IPS DF 6.9 (cell line): ENCODE results near the gene CRLF2.
"Not testable (repeated sequence)": the region's sequence is repeated elsewhere in the genome, so short reads cannot be mapped to it uniquely, and the experiment has no call there.

ENCODE experiments used
- DNase-seq: peaks from one replicate; pipeline ENCODE4 v3.0.0-alpha.2; 2013; ENCODE audit warnings: low read depth, low spot score
- H3K27ac ChIP-seq: one replicate; pipeline ENCODE4 v1.5.1; 2013; ENCODE audit warnings: low read length, control low read depth
- H3K27me3 ChIP-seq: 2 replicates; pipeline ENCODE4 v1.6.1; 2013; ENCODE audit warnings: mild to moderate bottlenecking, low read length; ENCODE audit not compliant: control insufficient read depth, insufficient read depth
- H3K36me3 ChIP-seq: 2 replicates; pipeline ENCODE4 v1.6.1; 2013; ENCODE audit warnings: low read length; ENCODE audit not compliant: control insufficient read depth, insufficient read depth
- H3K4me1 ChIP-seq: 2 replicates; pipeline ENCODE4 v1.6.1; 2013; ENCODE audit warnings: low read length; ENCODE audit not compliant: control insufficient read depth, insufficient read depth
- H3K4me3 ChIP-seq: 2 replicates; pipeline ENCODE4 v1.5.1; 2013; ENCODE audit warnings: mild to moderate bottlenecking, low read length
- H3K9me3 ChIP-seq: 2 replicates; pipeline ENCODE4 v1.6.1; 2013; ENCODE audit warnings: low read length, inconsistent platforms; ENCODE audit not compliant: control insufficient read depth, insufficient read depth
- WGBS: extraction: QIAGEN DNeasy Blood & Tissue Kit; methylation state at CpG from one replicate; pipeline ENCODE4 v1.1.7; 2013; ENCODE audit warnings: mixed read lengths, missing lambda C conversion rate; ENCODE audit not compliant: insufficient read length, insufficient coverage; 5-methylcytosine and 5-hydroxymethylcytosine counted together

Gene CRLF2

GRCh38 chrX:1240551-1240950, 28.1 kb upstream of the CRLF2 start:
- H3K27ac ChIP-seq, DNase-seq, H3K4me1 ChIP-seq, H3K9me3 ChIP-seq, H3K4me3 ChIP-seq, H3K27me3 ChIP-seq, H3K36me3 ChIP-seq: not testable (repeated sequence)
- no CpG with 5 or more reads among the region's 10 CpGs for WGBS

GRCh38 chrX:1239681-1240142, 27.3 kb upstream of the CRLF2 start:
- Histone ChIP-seq H3K9me3 (no peaks in the 10 kb centered on the region), H3K27me3 (no peaks in the 10 kb centered on the region), H3K4me1 (peaks cover 2% of the 10 kb centered on the region; the same call in 1 of the 2 replicates), H3K27ac (no peak overlapping the region), H3K36me3 (no peaks in the 10 kb centered on the region), H3K4me3 (no peak overlapping the region)
- no CpG with 5 or more reads among the region's 23 CpGs for WGBS
- DNase-seq, result no peak

- no peak overlapping the region for H3K4me3 ChIP-seq
- H3K27ac ChIP-seq, result no peak overlapping the region
- H3K4me1 ChIP-seq, result no peaks in the 10 kb centered on the region
- no peaks in the 10 kb centered on the region for H3K27me3 ChIP-seq
- H3K36me3 ChIP-seq, result no peaks in the 10 kb centered on the region
- DNase-seq, result no peak
- no CpG with 5 or more reads among the region's 15 CpGs for WGBS
- no peaks in the 10 kb centered on the region for H3K9me3 ChIP-seq
Observed at GRCh38 chrX:1231850-1232465, 19.5 kb upstream of the CRLF2 start.

- H3K9me3 ChIP-seq, H3K4me1 ChIP-seq, H3K4me3 ChIP-seq, H3K27ac ChIP-seq, H3K36me3 ChIP-seq, DNase-seq, H3K27me3 ChIP-seq: not testable (repeated sequence)
- WGBS, result no CpG with 5 or more reads among the region's 8 CpGs
Observed at GRCh38 chrX:1228101-1228500, 15.7 kb upstream of the CRLF2 start.

- DNase-seq, result no peak
- no peak overlapping the region for H3K27ac ChIP-seq
- H3K9me3 ChIP-seq, result no peaks in the 10 kb centered on the region
- H3K4me3 ChIP-seq, result no peak overlapping the region
- H3K36me3 ChIP-seq, result no peaks in the 10 kb centered on the region
- no peaks in the 10 kb centered on the region for H3K27me3 ChIP-seq
- H3K4me1 ChIP-seq, result no peaks in the 10 kb centered on the region
Observed at GRCh38 chrX:1226249-1226648, 13.8 kb upstream of the CRLF2 start.

GRCh38 chrX:1224954-1225353, 12.5 kb upstream of the CRLF2 start:
- Histone ChIP-seq H3K9me3 (no peaks in the 10 kb centered on the region), H3K4me3 (no peak overlapping the region), H3K36me3 (no peaks in the 10 kb centered on the region), H3K27ac (no peak overlapping the region), H3K27me3 (no peaks in the 10 kb centered on the region), H3K4me1 (no peaks in the 10 kb centered on the region)
- DNase-seq, result no peak
- no CpG with 5 or more reads among the region's 8 CpGs for WGBS

- Histone ChIP-seq H3K36me3 (no peaks in the 10 kb centered on the region), H3K27me3 (no peaks in the 10 kb centered on the region), H3K4me3 (no peak overlapping the region), H3K9me3 (no peaks in the 10 kb centered on the region), H3K27ac (no peak overlapping the region), H3K4me1 (no peaks in the 10 kb centered on the region)
- no peak for DNase-seq
Observed at GRCh38 chrX:1223242-1223600, 10.8 kb upstream of the CRLF2 start.

GRCh38 chrX:1222531-1223241, 10.2 kb upstream of the CRLF2 start:
- no peak for DNase-seq
- Histone ChIP-seq H3K9me3 (no peaks in the 10 kb centered on the region), H3K36me3 (no peaks in the 10 kb centered on the region), H3K27me3 (no peaks in the 10 kb centered on the region), H3K27ac (no peak overlapping the region), H3K4me1 (no peaks in the 10 kb centered on the region), H3K4me3 (no peak overlapping the region)
- no CpG with 5 or more reads among the region's 17 CpGs for WGBS

GRCh38 chrX:1221296-1221845, 8.9 kb upstream of the CRLF2 start:
- H3K4me3 ChIP-seq, result no peak overlapping the region
- DNase-seq, result no peak
- H3K27ac ChIP-seq, result no peak overlapping the region
- H3K4me1 ChIP-seq, result no peaks in the 10 kb centered on the region
- H3K9me3 ChIP-seq, result no peaks in the 10 kb centered on the region
- WGBS, result no CpG with 5 or more reads among the region's 12 CpGs
- H3K27me3 ChIP-seq, result no peaks in the 10 kb centered on the region
- no peaks in the 10 kb centered on the region for H3K36me3 ChIP-seq

GRCh38 chrX:1218286-1218685, 5.8 kb upstream of the CRLF2 start:
- Histone ChIP-seq H3K9me3 (no peaks in the 10 kb centered on the region), H3K27me3 (no peaks in the 10 kb centered on the region), H3K4me3 (no peak overlapping the region), H3K36me3 (no peaks in the 10 kb centered on the region), H3K27ac (no peak overlapping the region), H3K4me1 (no peaks in the 10 kb centered on the region)
- no CpG with 5 or more reads among the region's 4 CpGs for WGBS
- no peak for DNase-seq
